MCF 10A (cell line): Measurements from ENCODE around the gene MARCHF9. TPM values are rescaled to one million over a fixed set of nuclear protein-coding genes. Genes with fewer than 3 reads are reported as not detected.

Experiments used
- BruUV-seq: library from RNA; stranded (reverse); fragments of 400-500 nt; replicated peaks from 2 replicates; lab custom pipeline; 2021; lab: Mats Ljungman, UMichigan
- CTCF ChIA-PET: fragments of 300-600 bp; sonication (Branson Sonifier 250); formaldehyde crosslinking; extraction: SDS; loops from one replicate; lab custom pipeline; 2021; ENCODE audit warnings: antibody characterized with exemption, inconsistent platforms; lab: Yijun Ruan, JAX
- POLR2A ChIA-PET: fragments of 300-600, 350-650 bp; sonication (Branson Sonifier 250); formaldehyde crosslinking; extraction: SDS; loops from one replicate; lab custom pipeline; 2020; ENCODE audit warnings: antibody characterized with exemption, inconsistent platforms; lab: Yijun Ruan, JAX
- DNase-seq: peaks from one replicate; pipeline ENCODE4 v3.0.0-alpha.2; 2018; ENCODE audit not compliant: unreplicated experiment
- H3K27ac Mint-ChIP-seq: one replicate; pipeline ENCODE4 v1.8.0; 2022; ENCODE audit warnings: mild to moderate bottlenecking, low read depth, mixed read lengths; ENCODE audit not compliant: unreplicated experiment
- H3K27me3 Mint-ChIP-seq: one replicate; pipeline ENCODE4 v1.8.0; 2022; ENCODE audit warnings: mixed read lengths; ENCODE audit not compliant: insufficient read depth, unreplicated experiment
- H3K36me3 Mint-ChIP-seq: one replicate; pipeline ENCODE4 v1.8.0; 2022; ENCODE audit warnings: mild to moderate bottlenecking, moderate library complexity, mixed read lengths; ENCODE audit not compliant: insufficient read depth, unreplicated experiment
- H3K4me1 Mint-ChIP-seq: one replicate; pipeline ENCODE4 v1.8.0; 2022; ENCODE audit warnings: mixed read lengths; ENCODE audit not compliant: insufficient read depth, unreplicated experiment
- H3K4me3 Mint-ChIP-seq: one replicate; pipeline ENCODE4 v1.8.0; 2022; ENCODE audit warnings: mild to moderate bottlenecking, moderate library complexity, mixed read lengths; ENCODE audit not compliant: unreplicated experiment
- H3K9me3 Mint-ChIP-seq: one replicate; pipeline ENCODE4 v1.8.0; 2022; ENCODE audit warnings: mixed read lengths; ENCODE audit not compliant: unreplicated experiment
- intact Hi-C: fragments of 100-400 bp; cut with micrococcal nuclease; formaldehyde crosslinking; loops from 2 replicates; pipeline ENCODE4 v1.14.1; 2022
- total RNA-seq: library from RNA; stranded (reverse); gene quantifications from 2 replicates; pipeline ENCODE4 v1.2.3, GENCODE V29; 2022
- TF ChIP-seq, protein P1 (sequence below): fragments of 200-600 bp; IDR thresholded peaks from one replicate; pipeline ENCODE4 v1.8.0; 2022; ENCODE audit warnings: antibody characterized with exemption, mild to moderate bottlenecking; ENCODE audit not compliant: unreplicated experiment

Gene MARCHF9
- total RNA-seq, 1 experiment from 2014 or later: 8.7 TPM

DNA sequence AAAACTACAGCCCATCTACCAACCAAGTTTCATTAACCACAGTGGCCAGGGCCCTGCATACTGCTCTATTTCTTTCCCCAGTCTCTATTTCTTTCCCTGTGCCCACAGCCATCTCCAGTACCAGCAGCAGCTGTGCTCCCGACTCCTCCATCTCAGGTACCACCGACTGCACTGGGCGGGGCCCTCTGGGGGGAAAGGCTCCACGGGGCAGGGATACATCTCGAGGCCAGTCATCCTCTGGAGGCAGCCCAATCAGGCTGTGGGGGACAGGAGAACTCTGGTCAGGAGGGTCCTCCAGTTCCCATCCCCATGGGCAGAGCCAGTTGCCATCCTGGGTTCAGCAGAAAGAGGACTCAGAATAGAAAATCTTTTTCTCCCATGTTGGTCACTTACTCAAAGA, 5.8 kb upstream of the MARCHF9 start:
- Mint-ChIP-seq H3K27me3 (no peaks in the 10 kb centered on the region), H3K9me3 (no peaks in the 10 kb centered on the region), H3K36me3 (peaks cover 66% of the 10 kb centered on the region), H3K4me1 (peaks cover 37% of the 10 kb centered on the region), H3K27ac (no peak overlapping the region), H3K4me3 (no peak overlapping the region)
- intact Hi-C loops: no loop called here
- CTCF ChIA-PET: interaction anchor here (1.9 to 3.1 kb wide), 2 partner anchors 10 to 23 kb away, joined by 6 to 11 read pairs; no protein-coding TSS in a partner anchor
- BruUV-seq: no TSS peak
- POLR2A ChIA-PET: interaction anchor here (0.7 to 1.9 kb wide), 3 partner anchors 18 to 231 kb away, joined by 3 to 13 read pairs (median 4); partner anchors contain the start of gene CYP27B1
- TF ChIP-seq, protein P1, sequence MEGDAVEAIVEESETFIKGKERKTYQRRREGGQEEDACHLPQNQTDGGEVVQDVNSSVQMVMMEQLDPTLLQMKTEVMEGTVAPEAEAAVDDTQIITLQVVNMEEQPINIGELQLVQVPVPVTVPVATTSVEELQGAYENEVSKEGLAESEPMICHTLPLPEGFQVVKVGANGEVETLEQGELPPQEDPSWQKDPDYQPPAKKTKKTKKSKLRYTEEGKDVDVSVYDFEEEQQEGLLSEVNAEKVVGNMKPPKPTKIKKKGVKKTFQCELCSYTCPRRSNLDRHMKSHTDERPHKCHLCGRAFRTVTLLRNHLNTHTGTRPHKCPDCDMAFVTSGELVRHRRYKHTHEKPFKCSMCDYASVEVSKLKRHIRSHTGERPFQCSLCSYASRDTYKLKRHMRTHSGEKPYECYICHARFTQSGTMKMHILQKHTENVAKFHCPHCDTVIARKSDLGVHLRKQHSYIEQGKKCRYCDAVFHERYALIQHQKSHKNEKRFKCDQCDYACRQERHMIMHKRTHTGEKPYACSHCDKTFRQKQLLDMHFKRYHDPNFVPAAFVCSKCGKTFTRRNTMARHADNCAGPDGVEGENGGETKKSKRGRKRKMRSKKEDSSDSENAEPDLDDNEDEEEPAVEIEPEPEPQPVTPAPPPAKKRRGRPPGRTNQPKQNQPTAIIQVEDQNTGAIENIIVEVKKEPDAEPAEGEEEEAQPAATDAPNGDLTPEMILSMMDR: no peak
- DNase-seq: no peak

DNA sequence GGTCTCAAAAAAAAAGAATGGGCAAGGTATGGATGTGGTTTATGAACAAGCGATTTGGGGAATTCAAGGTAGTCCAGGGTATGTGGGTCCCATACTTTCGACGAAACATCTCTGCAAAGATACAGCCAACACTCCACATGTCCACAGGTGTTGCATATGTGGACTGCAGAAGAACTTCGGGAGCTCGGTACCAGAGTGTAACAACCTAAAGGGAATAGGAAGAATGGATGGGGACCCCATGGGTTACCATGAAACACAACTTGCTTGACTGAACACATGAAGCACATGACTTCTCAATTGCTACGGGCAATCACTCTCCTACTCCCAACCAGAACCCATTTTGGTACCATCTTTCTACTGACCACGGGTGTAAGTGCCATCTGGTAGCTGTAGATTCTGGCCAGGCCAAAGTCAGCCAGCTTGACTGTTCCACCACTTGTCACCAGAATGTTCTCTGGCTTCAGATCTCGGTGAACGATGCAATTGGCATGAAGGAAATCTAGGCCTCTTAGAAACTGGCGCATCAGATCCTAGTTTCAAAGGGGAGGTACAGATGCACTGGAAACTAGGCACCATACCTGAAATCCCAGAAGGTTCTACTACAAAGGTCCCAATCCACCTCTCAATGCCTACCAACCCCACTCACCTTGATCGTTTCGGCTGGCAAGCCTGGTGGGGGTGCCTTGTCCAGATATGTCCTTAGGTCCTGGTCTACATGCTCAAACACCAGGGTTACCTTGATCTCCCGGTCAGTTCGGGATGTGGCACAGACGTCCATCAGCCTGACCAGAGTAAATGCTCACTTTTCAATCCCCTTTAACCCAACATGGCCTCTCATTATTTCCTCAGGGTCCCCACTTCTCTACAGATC, 4.1 kb upstream of the MARCHF9 start:
- ChIA-PET CTCF (interaction anchor here (0.6 to 3.1 kb wide), 7 partner anchors 9 to 154 kb away, joined by 3 to 11 read pairs (median 3); no protein-coding TSS in a partner anchor), POLR2A (interaction anchor here (0.5 to 1.9 kb wide), 4 partner anchors 16 to 197 kb away, joined by 4 to 13 read pairs (median 4); partner anchors contain the start of genes CYP27B1, EEF1AKMT3 and METTL1)
- BruUV-seq: no TSS peak
- Mint-ChIP-seq H3K36me3 (peaks cover 56% of the 10 kb centered on the region), H3K4me1 (peaks cover 42% of the 10 kb centered on the region), H3K27ac (peak overlapping the region; percentile 93), H3K4me3 (peak overlapping the region; percentile 92), H3K9me3 (no peaks in the 10 kb centered on the region), H3K27me3 (no peaks in the 10 kb centered on the region)
- DNase-seq: no peak
- intact Hi-C loops: no loop called here
- TF ChIP-seq, protein P1: no peak

DNA sequence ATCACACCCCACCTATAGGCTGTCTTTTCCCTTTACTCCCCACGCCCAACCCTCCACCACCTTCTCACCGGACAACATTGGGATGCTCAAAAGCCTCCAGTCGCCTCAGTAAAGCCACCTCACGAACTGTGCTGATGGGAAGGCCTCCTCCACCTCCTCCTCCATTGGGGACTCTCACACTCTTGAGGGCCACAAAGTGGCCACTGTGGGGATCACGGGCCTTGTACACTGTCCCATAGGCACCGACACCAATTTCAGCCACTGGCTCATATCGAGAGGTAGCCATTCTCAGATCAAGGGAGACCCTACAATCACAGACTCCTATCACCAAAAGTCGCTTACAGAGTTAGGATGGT, 3.5 kb upstream of the MARCHF9 start:
- BruUV-seq: no TSS peak

More for the DNA sequence above, 3.5 kb upstream of the MARCHF9 start:
- DNase-seq: no peak
- intact Hi-C loops: no loop called here
- H3K9me3 Mint-ChIP-seq: no peaks in the 10 kb centered on the region
- CTCF ChIA-PET: interaction anchor here (0.6 to 3.1 kb wide), 5 partner anchors 10 to 25 kb away, joined by 3 to 11 read pairs (median 3); no protein-coding TSS in a partner anchor
- H3K27me3 Mint-ChIP-seq: no peaks in the 10 kb centered on the region
- H3K4me1 Mint-ChIP-seq: peaks cover 38% of the 10 kb centered on the region
- peak overlapping the region; percentile 92 for H3K4me3 Mint-ChIP-seq
- H3K27ac Mint-ChIP-seq: peak overlapping the region; percentile 93
- TF ChIP-seq, protein P1: no peak
- peaks cover 52% of the 10 kb centered on the region for H3K36me3 Mint-ChIP-seq
- POLR2A ChIA-PET: interaction anchor here (0.9 to 1.2 kb wide), 3 partner anchors 13 to 21 kb away, joined by 4 to 12 read pairs (median 9); partner anchors contain the start of genes CYP27B1, EEF1AKMT3 and METTL1
